HCT116 (cell line): Measurements from ENCODE around the gene PEX12. TPM values are rescaled to one million over a fixed set of nuclear protein-coding genes. Genes with fewer than 3 reads are reported as not detected.

Experiments used
- ATAC-seq: fragments of 200-7000 bp; cut with Tn5 transposase; 2 replicates; pipeline ENCODE4 v1.9.1; 2020; ENCODE audit warnings: mild to moderate bottlenecking, moderate library complexity
- BruUV-seq: library from RNA; stranded (reverse); fragments of 400-500 nt; replicated peaks from 2 replicates; lab custom pipeline; 2021; lab: Mats Ljungman, UMichigan
- CTCF ChIA-PET: fragments of 300-600 bp; sonication (Branson Sonifier 250); formaldehyde crosslinking; loops from one replicate; lab custom pipeline; 2021; ENCODE audit warnings: antibody characterized with exemption; lab: Charles Lee
- POLR2A ChIA-PET: fragments of 300-600, 350-600 bp; sonication (Branson Sonifier 250); formaldehyde crosslinking; loops from one replicate; lab custom pipeline; 2021; ENCODE audit warnings: antibody characterized with exemption; lab: Charles Lee
- RAD21 ChIA-PET, 2 experiments: fragments of 300-600 bp; sonication (Branson Sonifier 250); formaldehyde crosslinking; loops; one replicate each; lab custom pipeline; 2023; ENCODE audit warnings: low total read pairs in 2 of 2; ENCODE audit not compliant: uncharacterized antibody in 2 of 2, unreplicated experiment in 2 of 2, low non-redundant PET in 1 of 2; lab: Charles Lee
- DNase-seq: peaks from one replicate; pipeline ENCODE4 v3.0.0-alpha.2; 2010; ENCODE audit warnings: low read depth, low spot score
- H2AFZ ChIP-seq: fragments of 200-600 bp; shearing (Covaris generic), sonication (generic); 2 replicates; pipeline ENCODE4 v1.6.1; 2017; ENCODE audit warnings: low read depth, mixed run types, mixed read lengths, antibody characterized with exemption, low read length; ENCODE audit not compliant: poor library complexity, severe bottlenecking
- H3K27ac ChIP-seq: 2 replicates; pipeline ENCODE4 v1.5.1; 2012; ENCODE audit warnings: low read depth, low read length
- H3K27me3 ChIP-seq: fragments of 200-600 bp; sonication (generic); 2 replicates; pipeline ENCODE4 v1.6.1; 2016; ENCODE audit warnings: mixed run types, low read length, mixed read lengths; ENCODE audit not compliant: insufficient read depth
- H3K36me3 ChIP-seq, 2 experiments: fragments of 200-500 bp in 1 of 2; fragments of 200-600 bp in 1 of 2; sonication (Bioruptor generic) in 1 of 2; sonication (generic) in 1 of 2; 2 replicates each; pipeline versions ENCODE4 v1.5.1 to v1.6.1; 2014 to 2016; ENCODE audit warnings: low read length in 2 of 2, inconsistent platforms in 1 of 2, mixed read lengths in 1 of 2, mixed run types in 1 of 2; ENCODE audit not compliant: insufficient read depth in 2 of 2, control insufficient read depth in 1 of 2
- H3K4me1 ChIP-seq, 2 experiments: fragments of 200-600 bp in 1 of 2; sonication (generic) in 1 of 2; 2 replicates each; pipeline versions ENCODE4 v1.5.1 to v1.6.1; 2012 to 2017; ENCODE audit warnings: low read length in 2 of 2, inconsistent platforms in 1 of 2, mild to moderate bottlenecking in 1 of 2, mixed read lengths in 1 of 2, mixed run types in 1 of 2, moderate library complexity in 1 of 2; ENCODE audit not compliant: insufficient read depth in 2 of 2, control insufficient read depth in 1 of 2
- H3K4me2 ChIP-seq: fragments of 200-600 bp; sonication (generic); 2 replicates; pipeline ENCODE4 v1.6.1; 2017; ENCODE audit warnings: mixed run types, low read length, mixed read lengths
- H3K4me3 ChIP-seq, 2 experiments: fragments of 200-600 bp in 1 of 2; sonication (generic) in 1 of 2; replicated peaks in 1 of 2; 2 replicates each; pipeline ENCODE4 v1.5.1; 2011 to 2016; ENCODE audit warnings: low read length in 2 of 2, control low read depth in 1 of 2, low read depth in 1 of 2, mild to moderate bottlenecking in 1 of 2, mixed read lengths in 1 of 2, mixed run types in 1 of 2
- H3K79me2 ChIP-seq: fragments of 200-600 bp; sonication (generic); 2 replicates; pipeline ENCODE4 v1.6.1; 2017; ENCODE audit warnings: mild to moderate bottlenecking, mixed run types, low read length, moderate library complexity, mixed read lengths; ENCODE audit not compliant: insufficient read depth
- H3K9ac ChIP-seq: fragments of 200-600 bp; sonication (generic); 2 replicates; pipeline ENCODE4 v1.6.1; 2016; ENCODE audit warnings: low read length, mixed read lengths
- H3K9me2 ChIP-seq: fragments of 200-600 bp; sonication (generic), shearing (Covaris generic); 2 replicates; pipeline ENCODE4 v1.6.1; 2017; ENCODE audit warnings: mixed run types, mild to moderate bottlenecking, moderate library complexity; ENCODE audit not compliant: insufficient read depth
- H3K9me3 ChIP-seq, 2 experiments: fragments of 200-500 bp in 1 of 2; fragments of 200-600 bp in 1 of 2; sonication (Bioruptor generic) in 1 of 2; sonication (generic) in 1 of 2; 2 replicates each; pipeline ENCODE4 v1.6.1; 2014 to 2017; ENCODE audit warnings: low read length in 2 of 2, mixed read lengths in 2 of 2, inconsistent platforms in 1 of 2, low read depth in 1 of 2, mild to moderate bottlenecking in 1 of 2, mixed run types in 1 of 2, moderate library complexity in 1 of 2; ENCODE audit not compliant: control insufficient read depth in 1 of 2, insufficient read depth in 1 of 2
- H4K20me1 ChIP-seq: fragments of 200-600 bp; sonication (generic), shearing (Covaris generic); 2 replicates; pipeline ENCODE4 v1.6.1; 2017; ENCODE audit warnings: mixed run types, mild to moderate bottlenecking, moderate library complexity; ENCODE audit not compliant: insufficient read depth
- ATF3 ChIP-seq: IDR thresholded peaks from 2 replicates; pipeline ENCODE4 v1.6.1; 2012
- CBX3 ChIP-seq: IDR thresholded peaks from 2 replicates; pipeline ENCODE4 v1.6.1; 2012; ENCODE audit warnings: low read depth
- CTCF ChIP-seq, 3 experiments: fragments of 200-600 bp in 1 of 3; sonication (generic) in 1 of 3; IDR thresholded peaks in 2 of 3; conservative IDR thresholded peaks in 1 of 3; 2 replicates each; pipeline ENCODE4 v1.5.1; 2012 to 2017; ENCODE audit warnings: low read depth in 2 of 3, low read length in 2 of 3, antibody characterized with exemption in 1 of 3, borderline replicate concordance in 1 of 3, control low read depth in 1 of 3, mild to moderate bottlenecking in 1 of 3, mixed read lengths in 1 of 3, mixed run types in 1 of 3, moderate library complexity in 1 of 3; ENCODE audit not compliant: insufficient read depth in 1 of 3
- EGR1 ChIP-seq: IDR thresholded peaks from 2 replicates; pipeline ENCODE4 v1.6.1; 2012; ENCODE audit warnings: low read depth
- ELF1 ChIP-seq: IDR thresholded peaks from 2 replicates; pipeline ENCODE4 v1.6.1; 2012; ENCODE audit warnings: low read depth, borderline replicate concordance
- EZH2 ChIP-seq: fragments of 200-600 bp; sonication (generic); IDR thresholded peaks from 2 replicates; pipeline ENCODE4 v1.6.1; 2017; ENCODE audit warnings: antibody characterized with exemption, mixed run types
- EZH2phosphoT487 ChIP-seq: fragments of 200-600 bp; IDR thresholded peaks from 2 replicates; pipeline ENCODE4 v1.6.1; 2018; ENCODE audit warnings: antibody characterized with exemption, borderline replicate concordance
- POLR2AphosphoS5 ChIP-seq: IDR thresholded peaks from 2 replicates; pipeline ENCODE4 v1.6.1; 2011; ENCODE audit warnings: mild to moderate bottlenecking, low read depth, low read length, moderate library complexity
- RAD21 ChIP-seq: IDR thresholded peaks from 2 replicates; pipeline ENCODE4 v1.6.1; 2012; ENCODE audit warnings: low read depth, mild to moderate bottlenecking
- SP1 ChIP-seq: IDR thresholded peaks from 2 replicates; pipeline ENCODE4 v1.6.1; 2012; ENCODE audit warnings: low read depth
- TCF7L2 ChIP-seq: IDR thresholded peaks from 2 replicates; pipeline ENCODE4 v1.7.0; 2011; ENCODE audit warnings: borderline replicate concordance, inconsistent platforms; ENCODE audit not compliant: insufficient read depth, insufficient read length; ENCODE audit errors: extremely low read depth
- ZBTB33 ChIP-seq: IDR thresholded peaks from 2 replicates; pipeline ENCODE4 v1.6.1; 2011; ENCODE audit warnings: mild to moderate bottlenecking, low read length, moderate library complexity; ENCODE audit not compliant: insufficient replicate concordance; ENCODE audit errors: extremely low read depth
- ZFX ChIP-seq: fragments of 450-650 bp; IDR thresholded peaks from 2 replicates; pipeline ENCODE4 v1.6.1; 2017
- intact Hi-C: fragments of 100-400 bp; cut with micrococcal nuclease; formaldehyde crosslinking; loops from 2 replicates; pipeline ENCODE4 v1.10.0; 2022
- total RNA-seq: library from RNA; stranded (reverse); gene quantifications from one replicate; pipeline ENCODE4 v1.2.1, GENCODE V29; 2021; ENCODE audit not compliant: unreplicated experiment
- TF ChIP-seq, protein P1 (sequence below): IDR thresholded peaks from 2 replicates; pipeline ENCODE4 v1.6.1; 2012
- TF ChIP-seq, protein P2 (sequence below): IDR thresholded peaks from 2 replicates; pipeline ENCODE4 v1.6.1; 2012; ENCODE audit warnings: low read depth

Gene PEX12
- total RNA-seq, 1 experiment from 2014 or later: 5.0 TPM

GRCh38 chr17:35529866-35530265, 48.5 kb downstream of the PEX12 start:
- no peaks in the 10 kb centered on the region for H3K79me2 ChIP-seq
- no peaks in the 10 kb centered on the region for H3K4me1 ChIP-seq
- H3K27me3 ChIP-seq: no peaks in the 10 kb centered on the region
- POLR2A ChIA-PET: no interaction called here
- H3K4me2 ChIP-seq: no peak overlapping the region
- H3K9me2 ChIP-seq: no peaks in the 10 kb centered on the region
- H3K4me3 ChIP-seq: no peak overlapping the region
- ATAC-seq: no peak
- no peak for TF ChIP-seq ATF3
- TF ChIP-seq ZBTB33: no peak
- no peak for TF ChIP-seq ZFX
- no peak for TF ChIP-seq EZH2
- TF ChIP-seq CBX3: no peak
- no peak for TF ChIP-seq POLR2AphosphoS5
- TF ChIP-seq, protein P1, sequence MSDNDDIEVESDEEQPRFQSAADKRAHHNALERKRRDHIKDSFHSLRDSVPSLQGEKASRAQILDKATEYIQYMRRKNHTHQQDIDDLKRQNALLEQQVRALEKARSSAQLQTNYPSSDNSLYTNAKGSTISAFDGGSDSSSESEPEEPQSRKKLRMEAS: no peak
- TF ChIP-seq SP1: no peak
- no peak for TF ChIP-seq EZH2phosphoT487
- no peak for TF ChIP-seq ELF1
- no peak for TF ChIP-seq RAD21
- TF ChIP-seq, protein P2, sequence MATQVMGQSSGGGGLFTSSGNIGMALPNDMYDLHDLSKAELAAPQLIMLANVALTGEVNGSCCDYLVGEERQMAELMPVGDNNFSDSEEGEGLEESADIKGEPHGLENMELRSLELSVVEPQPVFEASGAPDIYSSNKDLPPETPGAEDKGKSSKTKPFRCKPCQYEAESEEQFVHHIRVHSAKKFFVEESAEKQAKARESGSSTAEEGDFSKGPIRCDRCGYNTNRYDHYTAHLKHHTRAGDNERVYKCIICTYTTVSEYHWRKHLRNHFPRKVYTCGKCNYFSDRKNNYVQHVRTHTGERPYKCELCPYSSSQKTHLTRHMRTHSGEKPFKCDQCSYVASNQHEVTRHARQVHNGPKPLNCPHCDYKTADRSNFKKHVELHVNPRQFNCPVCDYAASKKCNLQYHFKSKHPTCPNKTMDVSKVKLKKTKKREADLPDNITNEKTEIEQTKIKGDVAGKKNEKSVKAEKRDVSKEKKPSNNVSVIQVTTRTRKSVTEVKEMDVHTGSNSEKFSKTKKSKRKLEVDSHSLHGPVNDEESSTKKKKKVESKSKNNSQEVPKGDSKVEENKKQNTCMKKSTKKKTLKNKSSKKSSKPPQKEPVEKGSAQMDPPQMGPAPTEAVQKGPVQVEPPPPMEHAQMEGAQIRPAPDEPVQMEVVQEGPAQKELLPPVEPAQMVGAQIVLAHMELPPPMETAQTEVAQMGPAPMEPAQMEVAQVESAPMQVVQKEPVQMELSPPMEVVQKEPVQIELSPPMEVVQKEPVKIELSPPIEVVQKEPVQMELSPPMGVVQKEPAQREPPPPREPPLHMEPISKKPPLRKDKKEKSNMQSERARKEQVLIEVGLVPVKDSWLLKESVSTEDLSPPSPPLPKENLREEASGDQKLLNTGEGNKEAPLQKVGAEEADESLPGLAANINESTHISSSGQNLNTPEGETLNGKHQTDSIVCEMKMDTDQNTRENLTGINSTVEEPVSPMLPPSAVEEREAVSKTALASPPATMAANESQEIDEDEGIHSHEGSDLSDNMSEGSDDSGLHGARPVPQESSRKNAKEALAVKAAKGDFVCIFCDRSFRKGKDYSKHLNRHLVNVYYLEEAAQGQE: no peak
- no peak for TF ChIP-seq TCF7L2
- no peak for TF ChIP-seq CTCF (IDR thresholded peaks at IDR 0.05 in 2 of 3, conservative IDR thresholded peaks at IDR 0.05 in 1 of 3; ENCODE audit: borderline replicate concordance in 1 of 3, insufficient read depth in 1 of 3, low read depth in 2 of 3, low read length in 2 of 3)
- TF ChIP-seq EGR1: no peak
- RAD21 ChIA-PET: no interaction called here
- CTCF ChIA-PET: no interaction called here
- DNase-seq: no peak
- intact Hi-C loops: loop anchor here (5.0 kb wide), 1 partner anchor 1108 kb away; no protein-coding TSS in a partner anchor
- no peaks in the 10 kb centered on the region for H3K9me3 ChIP-seq
- no peak overlapping the region for H3K9ac ChIP-seq
- no peak overlapping the region for H2AFZ ChIP-seq
- BruUV-seq: no TSS peak
- H4K20me1 ChIP-seq: no peaks in the 10 kb centered on the region
- H3K36me3 ChIP-seq: no peaks in the 10 kb centered on the region
- no peak overlapping the region for H3K27ac ChIP-seq
